IMR-90 (cell line): ENCODE data around the gene H6PD.

ENCODE experiments used
- CEBPB ChIP-seq: IDR thresholded peaks from 2 replicates; pipeline ENCODE4 v1.6.1; 2012; ENCODE audit warnings: low read depth, low read length, improper control_type of control experiment
- CTCF ChIP-seq: conservative IDR thresholded peaks from 2 replicates; pipeline ENCODE4 v1.5.1; 2012; ENCODE audit warnings: mild to moderate bottlenecking, low read depth, low read length, improper control_type of control experiment
- NFE2L2 ChIP-seq: fragments of 150-350 bp; IDR thresholded peaks from 2 replicates; pipeline ENCODE4 v1.6.1; 2016; ENCODE audit warnings: low read depth, mild to moderate bottlenecking, low read length
- POLR2A ChIP-seq: IDR thresholded peaks from 2 replicates; pipeline ENCODE4 v1.6.1; 2012; ENCODE audit warnings: mild to moderate bottlenecking, low read depth, low read length
- RAD21 ChIP-seq: IDR thresholded peaks from 2 replicates; pipeline ENCODE4 v1.6.1; 2012; ENCODE audit warnings: low read length, improper control_type of control experiment
- TF ChIP-seq, protein P1 (sequence below): fragments of 150-350 bp; IDR thresholded peaks from 2 replicates; pipeline ENCODE4 v1.6.1; 2017; ENCODE audit warnings: mild to moderate bottlenecking, antibody characterized with exemption, low read length, low read depth

GRCh38 chr1:9229549-9229948 is 5.0 kb upstream of the H6PD start:
- no peak for TF ChIP-seq CTCF
- TF ChIP-seq POLR2A = no peak
- TF ChIP-seq, protein P1, sequence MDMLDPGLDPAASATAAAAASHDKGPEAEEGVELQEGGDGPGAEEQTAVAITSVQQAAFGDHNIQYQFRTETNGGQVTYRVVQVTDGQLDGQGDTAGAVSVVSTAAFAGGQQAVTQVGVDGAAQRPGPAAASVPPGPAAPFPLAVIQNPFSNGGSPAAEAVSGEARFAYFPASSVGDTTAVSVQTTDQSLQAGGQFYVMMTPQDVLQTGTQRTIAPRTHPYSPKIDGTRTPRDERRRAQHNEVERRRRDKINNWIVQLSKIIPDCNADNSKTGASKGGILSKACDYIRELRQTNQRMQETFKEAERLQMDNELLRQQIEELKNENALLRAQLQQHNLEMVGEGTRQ = no peak
- TF ChIP-seq CEBPB = no peak
- TF ChIP-seq NFE2L2 = no peak
- no peak for TF ChIP-seq RAD21
